GM23338 (cell line): ENCODE results near the gene RFFL. TPM values are rescaled to one million over a fixed set of nuclear protein-coding genes. Genes with fewer than 3 reads are reported as not detected.

Experiments
- ATAC-seq: fragments of 200-7000 bp; cut with Tn5 transposase; 3 replicates; pipeline ENCODE4 v1.9.1; 2020
- DNase-seq: peaks from one replicate; pipeline ENCODE4 v3.0.0-alpha.2; 2015; ENCODE audit warnings: low spot score
- H2AFZ ChIP-seq: fragments of 200-600 bp; sonication (generic); 2 replicates; pipeline ENCODE4 v1.8.0; 2016; ENCODE audit warnings: antibody characterized with exemption, mild to moderate bottlenecking, moderate library complexity
- H3F3A ChIP-seq: fragments of 200-600 bp; sonication (generic); replicated peaks from 2 replicates; pipeline ENCODE4 v1.8.0; 2017; ENCODE audit warnings: antibody characterized with exemption, mixed run types, low read depth
- H3K27ac ChIP-seq: fragments of 200-600 bp; sonication (generic); 2 replicates; pipeline ENCODE4 v1.6.1; 2016; ENCODE audit warnings: low read depth
- H3K27me3 ChIP-seq: fragments of 200-600 bp; sonication (generic); 2 replicates; pipeline ENCODE4 v1.8.0; 2016; ENCODE audit warnings: mild to moderate bottlenecking, mixed run types, moderate library complexity; ENCODE audit not compliant: insufficient read depth
- H3K36me3 ChIP-seq: fragments of 200-600 bp; sonication (generic); 2 replicates; pipeline ENCODE4 v1.8.0; 2016; ENCODE audit warnings: mild to moderate bottlenecking; ENCODE audit not compliant: insufficient read depth
- H3K4me1 ChIP-seq: fragments of 200-600 bp; sonication (generic); 2 replicates; pipeline ENCODE4 v1.8.0; 2016; ENCODE audit warnings: mild to moderate bottlenecking, moderate library complexity; ENCODE audit not compliant: insufficient read depth
- H3K4me2 ChIP-seq: fragments of 200-600 bp; sonication (generic); 2 replicates; pipeline ENCODE4 v1.7.1; 2017; ENCODE audit warnings: mixed run types
- H3K4me3 ChIP-seq: fragments of 200-600 bp; sonication (generic); 2 replicates; pipeline ENCODE4 v1.6.1; 2016; ENCODE audit warnings: mixed run types
- H3K79me2 ChIP-seq: fragments of 200-600 bp; sonication (generic); replicated peaks from 2 replicates; pipeline ENCODE4 v1.8.0; 2017; ENCODE audit warnings: mild to moderate bottlenecking; ENCODE audit not compliant: insufficient read depth
- H3K9me2 ChIP-seq: fragments of 200-600 bp; sonication (generic); 2 replicates; pipeline ENCODE4 v1.8.0; 2017; ENCODE audit not compliant: insufficient read depth
- H4K20me1 ChIP-seq: fragments of 200-600 bp; sonication (generic); replicated peaks from 2 replicates; pipeline ENCODE4 v1.8.0; 2017; ENCODE audit warnings: mild to moderate bottlenecking; ENCODE audit not compliant: insufficient read depth
- H3K27ac Mint-ChIP-seq: 2 replicates; pipeline ENCODE4 v1.8.0; 2020; ENCODE audit warnings: inconsistent platforms, mild to moderate bottlenecking, moderate library complexity, mixed read lengths
- H3K27me3 Mint-ChIP-seq: 3 replicates; pipeline ENCODE4 v1.8.0; 2022; ENCODE audit warnings: low read depth, mild to moderate bottlenecking, moderate library complexity, mixed read lengths, inconsistent platforms; ENCODE audit not compliant: insufficient read depth, poor library complexity
- H3K36me3 Mint-ChIP-seq: 3 replicates; pipeline ENCODE4 v1.8.0; 2021; ENCODE audit warnings: low read depth, mild to moderate bottlenecking, inconsistent platforms, moderate library complexity, mixed read lengths
- H3K4me1 Mint-ChIP-seq: 3 replicates; pipeline ENCODE4 v1.8.0; 2020; ENCODE audit warnings: mild to moderate bottlenecking, inconsistent platforms, mixed read lengths
- H3K4me3 Mint-ChIP-seq: 3 replicates; pipeline ENCODE4 v1.8.0; 2021; ENCODE audit warnings: moderate library complexity, mild to moderate bottlenecking, inconsistent platforms, mixed read lengths
- H3K9me3 Mint-ChIP-seq: 3 replicates; pipeline ENCODE4 v1.8.0; 2020; ENCODE audit warnings: moderate library complexity, mild to moderate bottlenecking, inconsistent platforms, mixed read lengths
- CREB1 ChIP-seq: fragments of 250-450 bp; sonication (Bioruptor Pico); IDR thresholded peaks from 2 replicates; pipeline ENCODE4 v1.5.0; 2020; ENCODE audit warnings: low read depth, mild to moderate bottlenecking, moderate library complexity
- JUNB ChIP-seq: IDR thresholded peaks from one replicate; pipeline ENCODE4 v1.6.1; 2016; ENCODE audit warnings: antibody characterized with exemption; ENCODE audit not compliant: unreplicated experiment
- POLR2AphosphoS5 ChIP-seq: IDR thresholded peaks from 2 replicates; pipeline ENCODE4 v1.6.1; 2016; ENCODE audit warnings: antibody characterized with exemption, low read depth
- ZNF114 ChIP-seq: fragments of 250-450 bp; sonication (Bioruptor Pico); IDR thresholded peaks from 2 replicates; pipeline ENCODE4 v1.5.0; 2020; ENCODE audit warnings: mild to moderate bottlenecking, moderate library complexity
- polyA plus RNA-seq: library from polyadenylated mRNA; unstranded; fragments of >200 nt; fragmentation: Nextera tagmentation; extraction: Ambion mirVana; gene quantifications from 2 replicates; pipeline ENCODE4 v1.2.1, GENCODE V29; 2016
- total RNA-seq: library from RNA; depleted of rRNA; stranded (reverse); fragments of >200 nt; shearing (Covaris generic); gene quantifications from 2 replicates; pipeline ENCODE4 v1.2.3, GENCODE V29; 2014
- TF ChIP-seq, protein P1 (sequence below): IDR thresholded peaks from one replicate; pipeline ENCODE4 v1.6.1; 2018; ENCODE audit warnings: antibody characterized with exemption; ENCODE audit not compliant: unreplicated experiment
- TF ChIP-seq, protein P2 (sequence below), 2 experiments: fragments of 200-600 bp in 1 of 2; sonication (generic) in 1 of 2; conservative IDR thresholded peaks; 2 replicates each; pipeline versions ENCODE4 v1.5.1 to v1.6.1; 2016 to 2017; ENCODE audit warnings: antibody characterized with exemption in 2 of 2, low read depth in 2 of 2, mild to moderate bottlenecking in 2 of 2, moderate library complexity in 1 of 2
- TF ChIP-seq, protein P3 (sequence below): fragments of 250-450 bp; sonication (Bioruptor Pico); IDR thresholded peaks from 2 replicates; pipeline ENCODE4 v1.5.0; 2020; ENCODE audit warnings: mild to moderate bottlenecking, moderate library complexity
- TF ChIP-seq, protein P4 (sequence below): IDR thresholded peaks from 2 replicates; pipeline ENCODE4 v1.6.1; 2016; ENCODE audit warnings: antibody characterized with exemption

The RFFL gene
- total and polyA plus RNA-seq, 2 experiments from 2014 or later = 4.1 to 22.2 TPM

DNA sequence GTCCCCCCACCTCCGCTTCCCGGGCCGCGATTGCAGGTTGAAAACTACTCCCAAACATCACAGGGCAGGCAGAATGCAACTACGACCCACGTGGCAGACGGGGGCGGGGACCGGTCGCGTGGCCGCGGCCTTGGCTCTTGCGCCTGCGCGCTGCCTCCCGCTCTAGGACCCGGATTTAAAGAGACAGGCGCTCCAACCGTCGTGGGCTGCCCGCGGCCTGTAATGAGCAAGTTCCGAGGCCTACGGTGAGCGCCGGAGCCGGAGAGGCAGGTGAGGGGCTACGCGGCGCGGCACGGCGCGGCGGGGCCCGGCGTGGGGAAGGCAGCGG, 83.2 kb downstream of the RFFL start, which contains the start of gene LIG3:
Gene LIG3 (plus strand): TSS at position 160 of the 328 bp plus-strand sequence. CDS start 2,494 bp downstream, outside the sequence.
- Histone ChIP-seq H3K79me2 (peaks cover 44% of the 10 kb centered on the region), H3K4me2 (peak within 1 kb of the TSS; percentile 85), H3K4me3 (peak within 1 kb of the TSS; percentile 66), H3K4me1 (peaks cover 11% of the 10 kb centered on the region; the same call in 1 of the 2 replicates), H2AFZ (peak within 1 kb of the TSS; percentile 12), H3K36me3 (peaks cover 6% of the 10 kb centered on the region; the same call in 1 of the 2 replicates), H4K20me1 (peaks cover 8% of the 10 kb centered on the region; the same call in 1 of the 2 replicates), H3F3A (no peaks in the 10 kb centered on the region), H3K27me3 (no peaks in the 10 kb centered on the region), H3K9me2 (no peaks in the 10 kb centered on the region), H3K27ac (peak within 1 kb of the TSS; percentile 48)
- peaks cover 22% of the 10 kb centered on the region for H3K4me1 Mint-ChIP-seq
- peaks cover 28% of the 10 kb centered on the region for H3K36me3 Mint-ChIP-seq
- peak; percentile 80 for ATAC-seq
- H3K4me3 Mint-ChIP-seq = peak within 1 kb of the TSS; percentile 93
- DNase-seq = peak; percentile 97
- no peaks in the 10 kb centered on the region for H3K9me3 Mint-ChIP-seq
- H3K27ac Mint-ChIP-seq = peak within 1 kb of the TSS; percentile 98
- peaks cover 11% of the 10 kb centered on the region for H3K27me3 Mint-ChIP-seq
- TF ChIP-seq JUNB (no peak), POLR2AphosphoS5 (peak; percentile 76)

DNA sequence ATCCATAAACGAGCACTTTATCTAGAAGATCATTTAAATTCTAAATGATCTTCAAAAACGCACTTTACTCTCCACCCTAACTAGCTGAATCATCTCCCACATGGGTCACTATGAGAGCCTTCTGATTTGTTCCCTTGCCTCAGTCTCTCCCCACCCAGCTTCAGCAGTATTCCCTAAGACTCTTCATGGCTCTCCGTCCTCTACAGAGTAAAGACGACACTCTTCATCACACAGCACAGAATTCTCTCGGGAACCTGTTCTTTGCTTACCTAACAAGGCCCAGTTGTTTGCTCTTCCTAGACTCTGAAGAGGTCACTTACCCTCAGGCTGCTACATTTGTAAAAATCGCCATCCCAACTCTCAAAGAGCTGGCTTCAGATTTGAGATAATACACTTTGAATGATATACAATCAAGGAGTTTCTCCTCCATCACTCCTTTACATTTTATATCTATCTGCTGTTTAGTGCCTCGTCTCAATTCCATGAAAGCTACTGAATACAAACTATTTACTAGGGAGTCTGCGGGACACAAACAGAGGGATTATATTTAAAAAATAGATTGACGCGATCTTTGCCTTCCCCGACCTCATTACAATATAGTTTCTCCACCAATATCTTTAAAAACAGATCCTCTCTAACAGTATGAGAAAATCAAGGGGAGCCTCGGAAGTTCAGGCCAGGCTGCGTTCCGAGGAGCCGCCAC, 83.7 kb downstream of the RFFL start:
- H2AFZ ChIP-seq = peak overlapping the region; percentile 12; the same call in 1 of the 2 replicates
- no peaks in the 10 kb centered on the region for H3F3A ChIP-seq
- peaks cover 1% of the 10 kb centered on the region; the same call in 1 of the 2 replicates for H3K36me3 ChIP-seq
- H3K4me3 Mint-ChIP-seq = peak overlapping the region; percentile 92
- H3K27ac ChIP-seq = peak overlapping the region; percentile 48
- H3K27ac Mint-ChIP-seq = peak overlapping the region; percentile 97
- H3K27me3 ChIP-seq = no peaks in the 10 kb centered on the region
- H3K27me3 Mint-ChIP-seq = peaks cover 11% of the 10 kb centered on the region
- no peaks in the 10 kb centered on the region for H3K9me3 Mint-ChIP-seq
- H3K79me2 ChIP-seq = peaks cover 38% of the 10 kb centered on the region
- DNase-seq = peak; percentile 33
- no peaks in the 10 kb centered on the region for H3K9me2 ChIP-seq
- peak; percentile 10 for ATAC-seq
- peak overlapping the region; percentile 66 for H3K4me3 ChIP-seq
- peaks cover 11% of the 10 kb centered on the region; the same call in 1 of the 2 replicates for H3K4me1 ChIP-seq
- peaks cover 3% of the 10 kb centered on the region; the same call in 1 of the 2 replicates for H4K20me1 ChIP-seq
- peaks cover 24% of the 10 kb centered on the region for H3K36me3 Mint-ChIP-seq
- peak overlapping the region; percentile 85 for H3K4me2 ChIP-seq
- peaks cover 22% of the 10 kb centered on the region for H3K4me1 Mint-ChIP-seq
- TF ChIP-seq CREB1 (CRISPR knock-in tag) (no peak), ZNF114 (CRISPR knock-in tag) (no peak)
- TF ChIP-seq, protein P1, sequence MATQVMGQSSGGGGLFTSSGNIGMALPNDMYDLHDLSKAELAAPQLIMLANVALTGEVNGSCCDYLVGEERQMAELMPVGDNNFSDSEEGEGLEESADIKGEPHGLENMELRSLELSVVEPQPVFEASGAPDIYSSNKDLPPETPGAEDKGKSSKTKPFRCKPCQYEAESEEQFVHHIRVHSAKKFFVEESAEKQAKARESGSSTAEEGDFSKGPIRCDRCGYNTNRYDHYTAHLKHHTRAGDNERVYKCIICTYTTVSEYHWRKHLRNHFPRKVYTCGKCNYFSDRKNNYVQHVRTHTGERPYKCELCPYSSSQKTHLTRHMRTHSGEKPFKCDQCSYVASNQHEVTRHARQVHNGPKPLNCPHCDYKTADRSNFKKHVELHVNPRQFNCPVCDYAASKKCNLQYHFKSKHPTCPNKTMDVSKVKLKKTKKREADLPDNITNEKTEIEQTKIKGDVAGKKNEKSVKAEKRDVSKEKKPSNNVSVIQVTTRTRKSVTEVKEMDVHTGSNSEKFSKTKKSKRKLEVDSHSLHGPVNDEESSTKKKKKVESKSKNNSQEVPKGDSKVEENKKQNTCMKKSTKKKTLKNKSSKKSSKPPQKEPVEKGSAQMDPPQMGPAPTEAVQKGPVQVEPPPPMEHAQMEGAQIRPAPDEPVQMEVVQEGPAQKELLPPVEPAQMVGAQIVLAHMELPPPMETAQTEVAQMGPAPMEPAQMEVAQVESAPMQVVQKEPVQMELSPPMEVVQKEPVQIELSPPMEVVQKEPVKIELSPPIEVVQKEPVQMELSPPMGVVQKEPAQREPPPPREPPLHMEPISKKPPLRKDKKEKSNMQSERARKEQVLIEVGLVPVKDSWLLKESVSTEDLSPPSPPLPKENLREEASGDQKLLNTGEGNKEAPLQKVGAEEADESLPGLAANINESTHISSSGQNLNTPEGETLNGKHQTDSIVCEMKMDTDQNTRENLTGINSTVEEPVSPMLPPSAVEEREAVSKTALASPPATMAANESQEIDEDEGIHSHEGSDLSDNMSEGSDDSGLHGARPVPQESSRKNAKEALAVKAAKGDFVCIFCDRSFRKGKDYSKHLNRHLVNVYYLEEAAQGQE = no peak
- TF ChIP-seq, protein P2, sequence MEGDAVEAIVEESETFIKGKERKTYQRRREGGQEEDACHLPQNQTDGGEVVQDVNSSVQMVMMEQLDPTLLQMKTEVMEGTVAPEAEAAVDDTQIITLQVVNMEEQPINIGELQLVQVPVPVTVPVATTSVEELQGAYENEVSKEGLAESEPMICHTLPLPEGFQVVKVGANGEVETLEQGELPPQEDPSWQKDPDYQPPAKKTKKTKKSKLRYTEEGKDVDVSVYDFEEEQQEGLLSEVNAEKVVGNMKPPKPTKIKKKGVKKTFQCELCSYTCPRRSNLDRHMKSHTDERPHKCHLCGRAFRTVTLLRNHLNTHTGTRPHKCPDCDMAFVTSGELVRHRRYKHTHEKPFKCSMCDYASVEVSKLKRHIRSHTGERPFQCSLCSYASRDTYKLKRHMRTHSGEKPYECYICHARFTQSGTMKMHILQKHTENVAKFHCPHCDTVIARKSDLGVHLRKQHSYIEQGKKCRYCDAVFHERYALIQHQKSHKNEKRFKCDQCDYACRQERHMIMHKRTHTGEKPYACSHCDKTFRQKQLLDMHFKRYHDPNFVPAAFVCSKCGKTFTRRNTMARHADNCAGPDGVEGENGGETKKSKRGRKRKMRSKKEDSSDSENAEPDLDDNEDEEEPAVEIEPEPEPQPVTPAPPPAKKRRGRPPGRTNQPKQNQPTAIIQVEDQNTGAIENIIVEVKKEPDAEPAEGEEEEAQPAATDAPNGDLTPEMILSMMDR (conservative IDR thresholded peaks at IDR 0.05; ENCODE audit: low read depth in 2 of 2) = no peak
- TF ChIP-seq, protein P3, sequence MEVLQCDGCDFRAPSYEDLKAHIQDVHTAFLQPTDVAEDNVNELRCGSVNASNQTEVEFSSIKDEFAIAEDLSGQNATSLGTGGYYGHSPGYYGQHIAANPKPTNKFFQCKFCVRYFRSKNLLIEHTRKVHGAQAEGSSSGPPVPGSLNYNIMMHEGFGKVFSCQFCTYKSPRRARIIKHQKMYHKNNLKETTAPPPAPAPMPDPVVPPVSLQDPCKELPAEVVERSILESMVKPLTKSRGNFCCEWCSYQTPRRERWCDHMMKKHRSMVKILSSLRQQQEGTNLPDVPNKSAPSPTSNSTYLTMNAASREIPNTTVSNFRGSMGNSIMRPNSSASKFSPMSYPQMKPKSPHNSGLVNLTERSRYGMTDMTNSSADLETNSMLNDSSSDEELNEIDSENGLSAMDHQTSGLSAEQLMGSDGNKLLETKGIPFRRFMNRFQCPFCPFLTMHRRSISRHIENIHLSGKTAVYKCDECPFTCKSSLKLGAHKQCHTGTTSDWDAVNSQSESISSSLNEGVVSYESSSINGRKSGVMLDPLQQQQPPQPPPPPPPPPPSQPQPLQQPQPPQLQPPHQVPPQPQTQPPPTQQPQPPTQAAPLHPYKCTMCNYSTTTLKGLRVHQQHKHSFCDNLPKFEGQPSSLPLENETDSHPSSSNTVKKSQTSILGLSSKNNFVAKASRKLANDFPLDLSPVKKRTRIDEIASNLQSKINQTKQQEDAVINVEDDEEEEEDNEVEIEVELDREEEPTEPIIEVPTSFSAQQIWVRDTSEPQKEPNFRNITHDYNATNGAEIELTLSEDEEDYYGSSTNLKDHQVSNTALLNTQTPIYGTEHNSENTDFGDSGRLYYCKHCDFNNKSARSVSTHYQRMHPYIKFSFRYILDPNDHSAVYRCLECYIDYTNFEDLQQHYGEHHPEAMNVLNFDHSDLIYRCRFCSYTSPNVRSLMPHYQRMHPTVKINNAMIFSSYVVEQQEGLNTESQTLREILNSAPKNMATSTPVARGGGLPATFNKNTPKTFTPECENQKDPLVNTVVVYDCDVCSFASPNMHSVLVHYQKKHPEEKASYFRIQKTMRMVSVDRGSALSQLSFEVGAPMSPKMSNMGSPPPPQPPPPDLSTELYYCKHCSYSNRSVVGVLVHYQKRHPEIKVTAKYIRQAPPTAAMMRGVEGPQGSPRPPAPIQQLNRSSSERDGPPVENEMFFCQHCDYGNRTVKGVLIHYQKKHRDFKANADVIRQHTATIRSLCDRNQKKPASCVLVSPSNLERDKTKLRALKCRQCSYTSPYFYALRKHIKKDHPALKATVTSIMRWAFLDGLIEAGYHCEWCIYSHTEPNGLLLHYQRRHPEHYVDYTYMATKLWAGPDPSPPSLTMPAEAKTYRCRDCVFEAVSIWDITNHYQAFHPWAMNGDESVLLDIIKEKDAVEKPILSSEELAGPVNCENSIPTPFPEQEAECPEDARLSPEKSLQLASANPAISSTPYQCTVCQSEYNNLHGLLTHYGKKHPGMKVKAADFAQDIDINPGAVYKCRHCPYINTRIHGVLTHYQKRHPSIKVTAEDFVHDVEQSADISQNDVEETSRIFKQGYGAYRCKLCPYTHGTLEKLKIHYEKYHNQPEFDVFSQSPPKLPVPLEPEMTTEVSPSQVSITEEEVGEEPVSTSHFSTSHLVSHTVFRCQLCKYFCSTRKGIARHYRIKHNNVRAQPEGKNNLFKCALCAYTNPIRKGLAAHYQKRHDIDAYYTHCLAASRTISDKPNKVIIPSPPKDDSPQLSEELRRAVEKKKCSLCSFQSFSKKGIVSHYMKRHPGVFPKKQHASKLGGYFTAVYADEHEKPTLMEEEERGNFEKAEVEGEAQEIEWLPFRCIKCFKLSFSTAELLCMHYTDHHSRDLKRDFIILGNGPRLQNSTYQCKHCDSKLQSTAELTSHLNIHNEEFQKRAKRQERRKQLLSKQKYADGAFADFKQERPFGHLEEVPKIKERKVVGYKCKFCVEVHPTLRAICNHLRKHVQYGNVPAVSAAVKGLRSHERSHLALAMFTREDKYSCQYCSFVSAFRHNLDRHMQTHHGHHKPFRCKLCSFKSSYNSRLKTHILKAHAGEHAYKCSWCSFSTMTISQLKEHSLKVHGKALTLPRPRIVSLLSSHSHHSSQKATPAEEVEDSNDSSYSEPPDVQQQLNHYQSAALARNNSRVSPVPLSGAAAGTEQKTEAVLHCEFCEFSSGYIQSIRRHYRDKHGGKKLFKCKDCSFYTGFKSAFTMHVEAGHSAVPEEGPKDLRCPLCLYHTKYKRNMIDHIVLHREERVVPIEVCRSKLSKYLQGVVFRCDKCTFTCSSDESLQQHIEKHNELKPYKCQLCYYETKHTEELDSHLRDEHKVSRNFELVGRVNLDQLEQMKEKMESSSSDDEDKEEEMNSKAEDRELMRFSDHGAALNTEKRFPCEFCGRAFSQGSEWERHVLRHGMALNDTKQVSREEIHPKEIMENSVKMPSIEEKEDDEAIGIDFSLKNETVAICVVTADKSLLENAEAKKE = no peak
- TF ChIP-seq, protein P4, sequence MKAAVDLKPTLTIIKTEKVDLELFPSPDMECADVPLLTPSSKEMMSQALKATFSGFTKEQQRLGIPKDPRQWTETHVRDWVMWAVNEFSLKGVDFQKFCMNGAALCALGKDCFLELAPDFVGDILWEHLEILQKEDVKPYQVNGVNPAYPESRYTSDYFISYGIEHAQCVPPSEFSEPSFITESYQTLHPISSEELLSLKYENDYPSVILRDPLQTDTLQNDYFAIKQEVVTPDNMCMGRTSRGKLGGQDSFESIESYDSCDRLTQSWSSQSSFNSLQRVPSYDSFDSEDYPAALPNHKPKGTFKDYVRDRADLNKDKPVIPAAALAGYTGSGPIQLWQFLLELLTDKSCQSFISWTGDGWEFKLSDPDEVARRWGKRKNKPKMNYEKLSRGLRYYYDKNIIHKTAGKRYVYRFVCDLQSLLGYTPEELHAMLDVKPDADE = no peak
